HG02840 (cell line): ENCODE data around the gene NSG1.
"Not testable (repeated sequence)": the region's sequence is repeated elsewhere in the genome, so short reads cannot be mapped to it uniquely, and the experiment has no call there.

Source experiments
- ATAC-seq: cut with Tn5 transposase; IDR thresholded peaks from one replicate; pipeline ENCODE4 v1.9.1; 2021; ENCODE audit warnings: mild to moderate bottlenecking, moderate library complexity, moderate number of reproducible peaks; ENCODE audit not compliant: unreplicated experiment, low FRiP score

The NSG1 gene, protein sequence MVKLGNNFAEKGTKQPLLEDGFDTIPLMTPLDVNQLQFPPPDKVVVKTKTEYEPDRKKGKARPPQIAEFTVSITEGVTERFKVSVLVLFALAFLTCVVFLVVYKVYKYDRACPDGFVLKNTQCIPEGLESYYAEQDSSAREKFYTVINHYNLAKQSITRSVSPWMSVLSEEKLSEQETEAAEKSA

DNA sequence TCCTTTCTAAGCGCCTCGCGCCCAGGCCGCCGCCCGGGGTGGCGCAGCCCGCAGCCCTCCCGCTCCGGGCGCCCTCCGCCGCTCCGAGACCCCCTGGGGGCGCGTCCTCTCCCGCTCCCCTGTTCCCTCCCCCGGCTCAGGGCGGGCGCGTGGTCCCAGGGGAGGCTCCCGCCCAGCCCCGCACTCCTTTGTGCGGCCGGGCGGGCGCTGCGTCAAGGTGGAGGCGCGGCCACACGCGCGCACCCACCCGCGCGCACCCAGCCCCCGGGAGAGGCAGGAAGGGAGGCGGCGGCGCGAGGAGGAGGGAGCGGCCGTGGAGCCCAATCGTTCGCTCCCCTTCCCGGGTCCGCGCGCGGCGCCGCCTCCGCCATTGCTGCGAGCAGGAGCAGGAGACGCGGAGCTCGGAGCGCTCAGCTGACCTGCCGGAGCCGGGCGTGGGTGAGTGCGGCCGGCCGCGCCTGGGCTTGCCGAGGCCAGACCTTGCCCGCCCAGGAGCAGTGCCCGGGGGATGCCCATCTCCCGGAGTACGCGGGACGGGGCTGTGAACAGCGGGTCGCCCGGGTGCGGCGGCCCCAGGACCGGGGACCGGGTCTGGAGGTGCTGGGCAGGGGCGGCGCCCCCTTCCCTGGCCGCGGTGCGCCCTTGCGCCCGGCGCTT, at the start of gene NSG1:
Gene NSG1 (plus strand): TSS at position 367 of the 657 bp plus-strand sequence. CDS start 528 bp downstream, outside the sequence.
- no peak for ATAC-seq

DNA sequence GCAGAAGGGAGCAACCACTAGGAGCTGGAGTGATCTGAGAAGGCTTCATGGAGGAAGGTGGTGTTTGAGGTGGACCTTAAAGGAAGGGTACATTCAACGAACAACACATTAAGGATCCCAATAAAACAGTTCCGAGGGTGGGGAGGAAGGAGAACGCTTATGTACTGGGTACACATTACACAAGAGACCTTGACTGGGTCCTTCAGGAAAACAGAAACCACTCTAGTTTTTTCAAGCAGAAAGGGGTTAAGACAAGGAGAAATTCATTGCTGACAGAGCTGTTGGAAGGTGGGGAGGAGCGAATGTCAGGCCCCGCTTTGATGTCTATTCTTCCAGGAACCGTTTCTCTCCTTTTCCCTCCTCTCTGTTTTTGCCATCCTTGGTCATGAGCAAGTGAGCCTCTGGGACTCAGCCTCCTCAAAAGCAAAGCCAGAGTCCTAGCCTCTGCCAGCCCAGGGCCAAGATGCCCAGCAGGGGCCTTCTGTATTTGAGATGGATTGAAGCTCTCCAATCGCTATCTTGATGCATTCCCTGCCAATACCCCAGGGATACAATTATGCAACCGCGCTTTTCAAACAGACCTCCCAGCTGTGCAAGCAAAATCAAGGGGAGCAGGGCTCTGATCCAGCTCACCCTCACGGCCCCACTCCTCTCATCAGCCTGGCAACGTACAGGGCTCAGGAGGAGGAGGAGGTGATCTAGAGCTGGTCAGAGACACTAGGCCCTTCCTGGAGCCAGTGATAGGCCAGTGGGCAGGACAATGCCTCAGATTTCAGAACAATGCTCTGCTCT, 48.5 kb upstream of the NSG1 start:
- ATAC-seq = no peak

DNA sequence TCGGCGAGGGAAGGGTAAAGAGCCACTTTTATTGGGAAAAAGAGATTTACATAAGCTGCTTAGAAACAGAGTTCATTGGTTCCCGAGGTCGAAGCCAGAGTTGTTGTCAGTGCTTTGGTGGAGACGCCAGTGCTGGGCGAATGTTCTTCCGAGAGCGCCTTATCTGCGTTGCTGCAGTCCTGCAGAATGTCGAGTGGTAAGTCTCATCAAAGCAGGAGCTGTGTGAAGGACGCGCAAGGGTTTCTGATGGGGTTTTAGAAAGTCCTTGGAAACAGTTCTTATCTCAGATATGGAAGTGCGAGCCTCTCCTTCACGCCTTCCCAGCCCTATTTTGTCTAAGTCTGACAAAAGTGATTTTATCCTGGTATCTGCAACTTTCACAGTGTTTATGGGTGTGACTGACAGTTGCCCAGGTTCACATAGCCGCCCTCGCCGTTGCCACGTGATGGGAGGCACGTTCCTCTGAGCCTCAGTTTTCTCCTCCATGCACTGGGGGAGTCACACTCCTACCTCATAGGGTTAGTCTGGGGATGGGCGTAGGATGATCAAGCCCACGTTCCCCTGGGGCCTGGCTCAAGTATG, 47.3 kb upstream of the NSG1 start:
- ATAC-seq = no peak

DNA sequence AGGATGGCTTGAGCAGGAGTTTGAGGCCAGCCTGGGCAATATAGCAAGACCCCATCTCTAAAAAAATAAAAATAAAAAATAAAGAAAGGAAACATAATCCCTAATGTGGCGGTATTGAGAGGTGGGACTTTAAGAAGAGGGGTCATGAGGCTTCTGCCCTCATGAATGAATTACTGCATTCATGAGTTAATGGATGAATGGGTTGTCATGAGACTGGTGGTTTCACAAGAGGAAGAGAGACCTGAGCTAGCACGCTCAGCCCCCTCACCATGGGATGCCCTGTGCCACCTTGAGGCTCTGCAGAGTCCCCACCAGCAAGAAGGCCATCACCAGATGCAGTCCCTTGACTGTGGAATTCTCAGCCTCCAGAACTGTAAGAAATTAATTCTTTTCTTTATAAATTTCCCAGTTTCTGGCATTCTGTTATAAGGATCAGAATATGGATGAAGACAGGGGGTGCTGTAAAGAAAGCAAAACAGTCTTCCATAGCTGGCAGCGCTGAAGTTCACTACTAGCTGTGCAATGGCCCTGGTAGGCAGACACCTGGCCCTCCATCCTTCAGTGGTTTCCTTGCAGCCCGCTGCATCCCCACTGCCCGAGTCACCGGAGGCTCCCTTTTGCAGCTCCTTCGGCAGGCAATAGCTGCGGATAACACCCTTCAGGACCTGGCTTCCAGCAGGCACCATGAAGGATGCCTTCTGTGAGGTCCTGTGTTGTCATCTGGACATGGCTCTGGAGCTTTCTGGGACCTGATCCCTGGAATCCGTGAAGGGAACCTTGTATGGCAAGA, 44.8 kb upstream of the NSG1 start:
- no peak for ATAC-seq

DNA sequence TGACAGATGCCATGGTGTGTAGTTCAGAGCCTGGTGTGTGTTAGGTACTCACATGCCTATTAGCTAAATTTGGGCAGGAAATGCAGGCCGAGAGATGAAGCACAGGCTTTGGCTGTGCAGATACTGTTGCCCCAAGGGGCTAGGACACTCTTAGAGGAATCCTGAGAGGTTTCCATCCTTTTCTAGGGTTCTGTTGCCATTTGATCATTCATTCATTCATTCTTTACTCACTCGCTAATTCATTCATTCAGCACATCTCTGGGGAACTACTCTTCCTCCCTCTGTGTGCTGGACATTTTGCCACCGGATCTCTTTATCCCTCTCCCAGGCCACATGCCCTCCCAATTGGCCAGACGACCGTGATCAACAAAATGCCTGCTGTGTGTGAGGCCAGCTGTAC, 43.9 kb upstream of the NSG1 start:
- no peak for ATAC-seq

DNA sequence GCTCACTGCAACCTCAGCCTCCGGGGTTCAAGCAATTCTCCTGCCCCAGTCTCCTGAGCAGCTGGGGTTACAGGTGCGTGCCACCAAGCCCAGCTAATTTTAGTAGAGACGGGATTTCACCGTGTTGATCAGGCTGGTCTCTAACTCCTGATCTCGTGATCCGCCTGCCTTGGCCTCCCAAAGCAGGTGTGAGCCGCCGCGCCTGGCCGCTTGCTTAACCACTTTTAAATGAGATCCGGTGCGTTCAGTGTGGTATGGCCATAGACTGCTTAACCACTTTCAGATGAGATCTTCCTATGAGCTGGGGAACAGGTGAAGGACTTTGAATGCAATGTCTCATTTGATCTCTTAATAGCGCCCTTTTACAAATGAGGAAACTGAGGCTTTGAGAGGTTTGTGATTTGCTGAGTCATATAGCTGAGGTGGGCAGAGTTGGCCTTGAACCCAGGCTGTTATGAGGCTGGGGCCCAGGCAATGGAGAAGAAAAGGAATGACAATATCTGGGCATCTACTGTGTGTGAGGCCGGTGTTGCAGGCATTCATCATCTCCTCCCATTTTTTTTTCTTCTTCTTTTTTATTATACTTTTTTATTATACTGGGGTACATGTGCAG, 41.9 kb upstream of the NSG1 start:
- ATAC-seq = peak; percentile 87

DNA sequence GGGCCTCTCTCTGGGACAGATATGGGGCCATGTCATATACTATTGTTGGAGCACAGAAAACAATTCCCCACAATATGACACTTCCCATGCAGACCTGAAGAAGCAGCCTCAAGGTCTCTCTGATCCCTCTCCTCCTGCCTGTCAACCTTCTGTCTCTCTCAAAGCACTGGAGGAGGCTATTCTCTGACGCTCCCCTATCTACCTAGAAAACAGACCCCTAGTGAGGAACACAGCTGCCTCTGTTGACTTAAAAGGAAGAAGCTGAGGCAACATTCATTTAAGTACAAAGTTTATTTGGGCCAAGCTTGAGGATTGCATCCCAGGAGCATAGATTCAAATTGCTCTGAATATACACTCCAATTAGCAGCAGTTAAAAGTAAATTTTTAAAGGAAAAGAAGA, 39.3 kb upstream of the NSG1 start:
- no peak for ATAC-seq

DNA sequence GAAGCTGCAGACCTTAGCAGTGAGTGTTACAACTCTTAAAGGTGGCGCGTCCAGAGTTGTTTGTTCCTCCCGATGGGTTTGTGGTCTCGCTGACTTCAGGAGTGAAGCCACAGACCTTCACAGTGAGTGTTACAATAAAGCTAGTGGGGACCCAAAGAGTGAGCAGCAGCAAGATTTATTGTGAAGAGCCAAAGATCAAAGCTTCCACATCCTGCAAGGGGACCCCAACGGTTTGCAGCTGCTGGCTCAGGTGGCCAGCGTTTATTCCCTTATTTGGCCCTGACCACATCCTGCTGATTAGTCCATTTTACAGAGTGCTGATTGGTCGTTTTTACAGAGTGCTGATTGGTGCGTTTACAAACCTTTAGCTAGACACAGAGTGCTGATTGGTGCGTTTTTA, 38.3 kb upstream of the NSG1 start:
- not testable (repeated sequence) for ATAC-seq

DNA sequence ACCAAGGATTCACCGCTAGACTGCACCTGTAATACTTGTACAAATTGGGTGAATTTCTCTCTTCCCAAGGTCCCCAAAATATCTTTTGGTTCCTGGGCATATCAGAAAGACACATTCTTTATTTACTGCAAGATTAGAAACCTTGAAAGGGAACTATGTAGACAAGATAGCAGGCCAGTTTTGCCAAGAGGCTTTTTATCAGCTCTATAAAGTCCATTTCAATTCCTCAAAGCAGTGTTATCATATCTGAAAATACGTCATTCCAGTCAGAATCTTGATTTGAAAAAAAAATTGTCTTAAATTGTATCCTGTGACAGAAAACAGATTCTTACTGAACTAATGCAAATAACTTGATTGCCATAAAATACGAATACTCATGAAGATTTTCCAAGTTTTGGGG, 37.0 kb upstream of the NSG1 start:
- no peak for ATAC-seq

DNA sequence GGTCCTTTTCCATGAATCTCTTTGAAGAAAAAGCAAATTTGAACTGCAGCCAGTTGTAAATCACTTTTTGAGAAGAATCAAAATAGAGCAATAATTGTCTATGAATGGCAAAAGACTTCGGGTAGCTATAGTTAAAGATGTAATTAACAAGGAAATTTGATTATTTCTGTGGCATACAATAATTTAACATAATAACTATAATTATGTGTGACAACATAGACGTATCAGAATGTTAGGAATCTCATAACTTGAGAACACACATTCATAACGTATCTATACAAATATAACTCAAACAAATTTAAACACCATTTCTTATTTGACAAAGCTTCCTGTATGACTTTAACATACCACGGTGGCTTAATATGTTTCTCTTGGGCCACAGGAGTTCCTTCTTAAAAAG, 36.0 kb upstream of the NSG1 start:
- no peak for ATAC-seq

DNA sequence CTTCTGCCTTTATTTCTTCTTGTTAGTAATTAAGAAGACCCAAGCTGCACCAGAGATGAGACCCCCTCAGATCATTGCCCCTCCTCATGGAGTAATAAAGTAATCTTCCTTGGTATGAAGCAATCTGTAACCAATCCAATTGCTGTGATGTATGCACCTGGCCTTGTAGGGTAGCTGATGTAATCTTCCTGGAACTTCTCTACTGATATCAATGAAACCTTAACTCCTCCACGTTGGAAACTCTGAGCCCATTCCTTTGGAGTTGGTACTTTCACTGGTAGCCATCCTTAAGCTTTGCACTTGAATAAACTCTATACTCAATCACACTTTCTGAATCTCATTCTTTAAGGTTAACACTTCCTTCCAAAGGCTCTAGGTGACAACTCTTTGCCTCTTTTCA, 31.6 kb upstream of the NSG1 start:
- no peak for ATAC-seq

DNA sequence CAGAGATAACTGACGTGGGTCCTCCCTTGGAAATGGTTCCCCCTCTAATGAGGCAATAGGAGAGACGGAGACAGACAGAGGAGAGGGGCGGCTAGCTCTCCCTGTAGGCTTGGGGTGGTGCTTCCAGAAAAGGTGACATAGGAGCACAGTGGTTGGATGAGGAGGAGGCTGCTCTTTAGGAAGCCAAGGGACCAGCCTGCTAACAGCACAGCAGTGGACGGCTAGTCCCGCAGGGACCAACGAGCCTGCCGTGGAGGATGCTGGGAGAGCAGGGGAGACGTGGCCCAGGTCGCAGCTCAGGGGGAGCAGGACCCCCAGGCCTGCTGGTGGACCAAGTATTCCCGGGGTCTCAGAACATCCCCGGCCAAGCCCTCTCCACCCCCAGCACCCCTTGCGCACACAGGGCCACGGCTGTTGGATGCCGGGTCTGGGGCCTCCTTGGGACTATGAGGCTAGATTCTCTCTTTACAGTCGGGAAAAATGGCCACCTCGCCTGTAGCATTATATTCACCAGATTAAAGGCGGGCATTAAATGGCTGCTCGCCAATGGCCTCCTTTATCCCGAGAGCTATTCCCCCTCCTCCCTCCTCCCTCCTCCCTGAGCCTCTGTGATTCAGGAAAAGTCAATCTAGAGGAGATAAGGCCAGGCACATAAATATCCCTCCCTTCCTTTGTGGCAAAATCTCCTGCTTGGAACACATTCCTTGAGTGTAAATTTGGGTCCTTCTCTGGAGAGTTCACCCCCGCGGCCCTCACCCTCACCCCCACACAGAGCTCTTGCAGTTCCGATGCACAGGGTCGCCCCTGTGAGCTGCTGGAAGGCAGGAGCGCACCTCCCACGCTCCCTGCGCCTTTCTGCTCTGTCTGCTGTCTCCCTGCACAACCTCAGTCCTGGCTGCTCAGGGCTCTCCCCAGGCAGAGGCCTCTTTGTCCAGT, 30.5 kb upstream of the NSG1 start:
- ATAC-seq = no peak

DNA sequence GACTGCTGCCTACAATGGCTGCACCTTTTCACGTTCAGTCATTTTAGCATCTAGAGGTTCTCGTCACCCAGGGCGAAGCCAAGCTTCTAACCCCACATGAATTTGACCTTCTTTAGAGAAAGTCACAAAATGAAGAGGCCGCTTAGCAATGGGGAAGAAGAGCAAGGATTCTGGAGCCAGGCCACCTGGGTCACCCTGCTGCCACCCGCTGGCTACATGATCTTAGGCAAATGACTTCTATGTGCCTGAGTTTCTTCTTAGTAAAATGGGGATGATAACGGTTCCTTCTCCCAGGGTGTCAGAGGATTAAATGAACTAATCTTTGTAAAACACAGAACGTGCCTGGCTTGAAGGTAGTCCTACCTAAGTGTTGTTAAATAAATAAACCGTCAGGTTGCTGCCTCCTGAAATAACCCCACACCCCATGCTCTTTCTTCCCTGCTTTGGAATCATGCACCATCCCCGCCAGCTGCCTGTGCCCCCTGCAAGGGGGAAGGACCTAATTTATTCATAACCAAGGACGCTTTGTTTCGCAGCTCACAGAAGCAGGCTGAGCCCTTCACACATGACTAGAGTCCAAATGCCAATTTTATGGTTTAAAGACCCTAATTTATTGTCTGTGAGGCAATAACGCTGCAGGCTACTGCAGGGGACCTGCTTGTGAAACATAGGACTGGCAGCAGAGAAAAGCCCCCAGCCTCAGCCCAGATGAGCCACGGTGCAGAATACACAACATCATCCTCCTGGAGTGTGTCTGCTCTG, 28.6 kb upstream of the NSG1 start:
- no peak for ATAC-seq

DNA sequence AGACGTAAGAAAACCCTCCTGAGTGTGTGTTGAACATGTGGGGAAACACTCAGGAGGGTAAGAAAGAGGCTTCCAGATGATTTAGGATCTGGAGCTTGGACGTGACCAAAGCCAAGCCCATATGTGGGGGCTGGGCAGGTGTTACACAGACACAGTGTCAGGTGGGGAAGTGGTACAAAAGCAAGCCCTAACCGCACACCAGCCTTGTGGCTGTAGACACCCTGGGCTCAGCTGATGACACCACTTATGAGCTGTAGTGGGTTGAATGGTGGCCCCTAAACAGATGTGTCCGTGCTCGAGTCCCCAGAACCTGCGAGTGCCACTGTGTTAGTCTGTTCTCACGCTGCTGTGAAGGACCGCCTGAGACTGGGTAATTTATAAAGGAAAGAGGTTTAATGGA, 25.0 kb upstream of the NSG1 start:
- ATAC-seq = no peak

DNA sequence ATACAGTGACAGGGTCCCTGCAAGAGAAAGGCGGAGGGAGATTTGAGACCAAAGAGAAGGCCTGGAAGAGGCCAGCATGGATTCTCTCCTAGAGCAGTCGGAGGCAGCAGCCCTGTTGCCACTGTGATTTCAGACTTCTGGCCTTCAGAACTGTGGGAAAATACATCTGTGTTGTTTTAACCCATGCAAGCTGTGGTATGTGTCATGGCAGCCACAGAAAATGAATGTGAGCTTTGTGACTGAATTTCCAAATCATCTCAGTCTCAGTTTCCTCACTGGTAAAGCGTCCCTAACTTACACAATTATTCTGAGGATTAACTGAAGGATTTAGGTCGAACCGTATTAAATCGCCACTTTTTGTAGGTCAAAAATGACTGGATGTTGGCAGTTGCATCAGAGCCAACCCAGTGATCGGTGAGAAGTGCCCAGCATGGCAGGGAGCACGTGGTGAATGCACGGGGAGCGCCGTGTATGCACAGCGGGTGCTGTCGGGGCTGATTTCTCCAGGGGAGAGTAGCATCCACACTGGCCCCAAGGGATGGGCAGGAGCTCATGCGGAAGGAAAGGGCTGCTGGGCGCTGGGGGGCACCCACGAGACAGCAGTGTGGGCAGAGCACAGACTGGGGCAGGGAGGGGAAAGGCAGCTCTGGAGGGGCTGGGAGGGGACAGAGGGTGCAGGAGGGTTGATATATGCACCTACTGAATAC, 23.8 kb upstream of the NSG1 start:
- no peak for ATAC-seq

DNA sequence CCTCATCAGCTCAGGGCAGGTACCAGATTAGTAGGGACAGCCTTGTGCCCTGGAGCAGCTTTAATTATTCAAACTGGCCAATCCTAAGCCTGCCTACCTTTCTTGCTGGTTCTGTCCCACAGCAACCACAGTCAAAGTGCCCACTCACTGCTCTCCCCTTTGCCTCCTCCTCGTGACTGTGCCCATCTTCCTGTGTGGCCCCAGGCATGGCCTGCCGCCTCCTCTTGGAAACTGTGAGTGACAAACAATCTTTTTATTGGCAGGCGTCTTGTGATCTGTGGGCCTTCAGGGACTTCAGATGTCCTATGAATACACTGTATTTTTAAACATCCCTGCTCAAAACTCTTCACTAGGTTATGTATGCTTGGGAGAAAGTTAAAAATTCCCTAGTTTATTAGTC, 22.8 kb upstream of the NSG1 start:
- ATAC-seq = no peak

DNA sequence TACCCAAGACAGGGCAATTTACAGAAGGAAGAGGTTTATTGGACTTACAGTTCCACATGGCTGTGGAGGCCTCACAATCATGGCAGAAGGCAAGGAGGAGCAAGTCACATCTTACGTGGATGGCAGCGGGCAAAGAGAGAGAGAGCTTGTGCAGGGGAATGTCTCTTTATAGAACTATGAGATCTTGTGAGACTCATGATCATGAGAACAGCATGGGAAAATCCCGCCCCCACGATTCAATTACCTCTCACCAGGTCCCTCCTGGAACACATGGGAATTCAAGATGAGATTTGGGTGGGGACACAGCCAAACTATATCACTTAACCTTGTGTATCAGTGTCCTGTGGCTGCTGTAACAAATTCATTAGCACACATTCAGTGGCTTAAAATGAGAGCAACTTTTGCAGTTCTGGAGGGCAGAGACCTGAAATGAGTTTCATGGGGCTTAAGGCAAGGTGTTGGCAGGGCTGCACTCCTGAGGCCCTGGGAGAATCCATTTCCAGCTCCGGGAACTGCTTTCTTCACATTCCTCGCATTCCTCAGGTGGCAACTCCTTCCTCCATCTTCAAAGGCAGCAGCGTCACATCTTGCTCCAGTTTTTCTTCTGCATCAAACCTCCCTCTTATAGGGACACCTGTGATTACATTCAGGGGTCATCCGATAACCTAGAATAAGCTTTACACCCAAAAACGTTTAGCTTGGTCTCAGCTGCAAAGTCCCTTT, 22.3 kb upstream of the NSG1 start:
- no peak for ATAC-seq
